H1 (cell line): Measurements from ENCODE around the gene TUT1. TPM values are rescaled to one million over a fixed set of nuclear protein-coding genes. Genes with fewer than 3 reads are reported as not detected.

Experiments
- CTCF ChIA-PET: fragments of 300-600 bp; sonication (Branson Sonifier 250); formaldehyde crosslinking; loops from one replicate; lab custom pipeline; 2021; ENCODE audit not compliant: partially characterized antibody; lab: Charles Lee
- POLR2A ChIA-PET: fragments of 300-600 bp; sonication (Branson Sonifier 250); formaldehyde crosslinking; loops from one replicate; lab custom pipeline; 2021; ENCODE audit warnings: inconsistent platforms; ENCODE audit not compliant: partially characterized antibody; lab: Charles Lee
- DNase-seq, 2 experiments: peaks; one replicate each; pipeline versions ENCODE4 v3.0.0 to v3.0.0-alpha.2; 2010 to 2022; ENCODE audit warnings: low spot score in 2 of 2, low read depth in 1 of 2, mixed read lengths in 1 of 2
- FAIRE-seq: peaks from 2 replicates; lab custom pipeline; 2011; peaks lifted over from hg19 to GRCh38; lab: Jason Lieb, UNC
- H2AFZ ChIP-seq: 2 replicates; pipeline ENCODE4 v1.8.1; 2012; ENCODE audit warnings: low read length, inconsistent platforms
- H2AK5ac ChIP-seq: 2 replicates; pipeline ENCODE4 v1.6.1; 2013; ENCODE audit warnings: low read depth, low read length
- H2BK120ac ChIP-seq: replicated peaks from 2 replicates; pipeline ENCODE3; 2013; ENCODE audit warnings: low read depth, low read length, inconsistent platforms
- H2BK12ac ChIP-seq: 2 replicates; pipeline ENCODE4 v1.6.1; 2013; ENCODE audit warnings: low read depth, low read length
- H2BK15ac ChIP-seq: 2 replicates; pipeline ENCODE4 v1.6.1; 2013; ENCODE audit warnings: low read length
- H2BK20ac ChIP-seq: 2 replicates; pipeline ENCODE4 v1.6.1; 2013; ENCODE audit warnings: low read length
- H2BK5ac ChIP-seq: 2 replicates; pipeline ENCODE4 v1.6.1; 2013; ENCODE audit warnings: low read depth, low read length
- H3K14ac ChIP-seq: 2 replicates; pipeline ENCODE4 v1.6.1; 2013; ENCODE audit warnings: inconsistent platforms; ENCODE audit not compliant: insufficient read length
- H3K18ac ChIP-seq: 2 replicates; pipeline ENCODE4 v1.6.1; 2013; ENCODE audit warnings: low read length; ENCODE audit errors: extremely low read depth
- H3K23ac ChIP-seq: 2 replicates; pipeline ENCODE4 v1.6.1; 2013; ENCODE audit warnings: inconsistent platforms; ENCODE audit not compliant: insufficient read length
- H3K23me2 ChIP-seq: 2 replicates; pipeline ENCODE4 v1.6.1; 2013; ENCODE audit warnings: low read depth, low read length
- H3K27ac ChIP-seq: 2 replicates; pipeline ENCODE4 v1.6.1; 2011; ENCODE audit warnings: low read depth, low read length, inconsistent platforms
- H3K27me3 ChIP-seq, 4 experiments: replicated peaks in 1 of 4; 1 replicate in 1 of 4; 2 replicates in 3 of 4; pipeline versions ENCODE4 v1.6.1 to v1.8.1; 2011 to 2013; ENCODE audit warnings: low read length in 3 of 4, mild to moderate bottlenecking in 3 of 4, inconsistent platforms in 2 of 4, mixed read lengths in 2 of 4, moderate library complexity in 1 of 4; ENCODE audit not compliant: control insufficient read depth in 3 of 4, insufficient read depth in 3 of 4; ENCODE audit errors: extremely low read depth in 1 of 4
- H3K36me3 ChIP-seq, 4 experiments: 2 replicates each; pipeline versions ENCODE4 v1.6.1 to v1.8.1; 2011 to 2013; ENCODE audit warnings: mild to moderate bottlenecking in 4 of 4, low read length in 3 of 4, moderate library complexity in 2 of 4, control low read depth in 1 of 4, inconsistent platforms in 1 of 4; ENCODE audit not compliant: insufficient read depth in 4 of 4, control insufficient read depth in 2 of 4
- H3K4ac ChIP-seq: replicated peaks from 2 replicates; pipeline ENCODE3; 2013; ENCODE audit warnings: low read length, low read depth, mixed read lengths, inconsistent platforms; ENCODE audit not compliant: insufficient read length
- H3K4me1 ChIP-seq, 4 experiments: replicated peaks in 1 of 4; 1 replicate in 1 of 4; 2 replicates in 3 of 4; pipeline versions ENCODE4 v1.6.1 to v1.8.1; 2011 to 2013; ENCODE audit warnings: low read length in 3 of 4, inconsistent platforms in 2 of 4, mixed read lengths in 1 of 4; ENCODE audit not compliant: insufficient read depth in 4 of 4, control insufficient read depth in 3 of 4
- H3K4me2 ChIP-seq, 2 experiments: 2 replicates each; pipeline versions ENCODE4 v1.6.1 to v1.8.1; 2011 to 2013; ENCODE audit warnings: low read depth in 2 of 2, low read length in 2 of 2, control low read depth in 1 of 2, inconsistent platforms in 1 of 2, mild to moderate bottlenecking in 1 of 2; ENCODE audit not compliant: insufficient read depth in 1 of 2
- H3K4me3 ChIP-seq, 4 experiments: fragments of 200-600, 300-600 bp in 1 of 4; sonication (generic), shearing (Covaris generic), sonication (Bioruptor Twin) in 1 of 4; 2 replicates each; pipeline versions ENCODE4 v1.5.1 to v1.8.1; 2011 to 2016; ENCODE audit warnings: low read length in 4 of 4, low read depth in 3 of 4, control low read depth in 2 of 4, inconsistent platforms in 2 of 4, mild to moderate bottlenecking in 2 of 4, mixed read lengths in 1 of 4, moderate library complexity in 1 of 4; ENCODE audit not compliant: insufficient read depth in 2 of 4; ENCODE audit errors: extremely low read depth in 1 of 4
- H3K56ac ChIP-seq: replicated peaks from 2 replicates; pipeline ENCODE3; 2013; ENCODE audit warnings: low read depth, mild to moderate bottlenecking, mixed read lengths, low read length, inconsistent platforms; ENCODE audit not compliant: insufficient read length
- H3K79me1 ChIP-seq: 2 replicates; pipeline ENCODE4 v1.6.1; 2013; ENCODE audit warnings: low read depth, low read length, control low read depth
- H3K79me2 ChIP-seq, 2 experiments: 2 replicates each; pipeline versions ENCODE4 v1.6.1 to v1.8.1; 2012 to 2013; ENCODE audit warnings: low read length in 2 of 2, mild to moderate bottlenecking in 2 of 2, inconsistent platforms in 1 of 2; ENCODE audit not compliant: insufficient read depth in 2 of 2, control insufficient read depth in 1 of 2
- H3K9ac ChIP-seq, 4 experiments: replicated peaks in 1 of 4; 1 replicate in 1 of 4; 2 replicates in 3 of 4; pipeline versions ENCODE4 v1.6.1 to v1.8.1; 2011 to 2013; ENCODE audit warnings: low read depth in 3 of 4, low read length in 3 of 4, control low read depth in 2 of 4, mild to moderate bottlenecking in 2 of 4, moderate library complexity in 2 of 4, inconsistent platforms in 1 of 4; ENCODE audit errors: extremely low read depth in 1 of 4
- H3K9me3 ChIP-seq, 2 experiments: 2 replicates each; pipeline versions ENCODE4 v1.6.1 to v1.8.1; 2012 to 2013; ENCODE audit warnings: mild to moderate bottlenecking in 2 of 2, moderate library complexity in 2 of 2, control low read depth in 1 of 2, inconsistent platforms in 1 of 2, low read depth in 1 of 2, low read length in 1 of 2, mixed read lengths in 1 of 2; ENCODE audit not compliant: insufficient read depth in 2 of 2
- H4K20me1 ChIP-seq, 2 experiments: replicated peaks in 1 of 2; 2 replicates each; pipeline versions ENCODE3 to v1.8.1; 2011 to 2013; ENCODE audit warnings: inconsistent platforms in 2 of 2, low read length in 2 of 2, mild to moderate bottlenecking in 1 of 2; ENCODE audit not compliant: insufficient read depth in 2 of 2, control insufficient read depth in 1 of 2
- H4K5ac ChIP-seq: 2 replicates; pipeline ENCODE4 v1.6.1; 2013; ENCODE audit warnings: low read length, low read depth, mixed read lengths, inconsistent platforms; ENCODE audit not compliant: insufficient read length
- H4K8ac ChIP-seq: 2 replicates; pipeline ENCODE4 v1.8.0; 2013; ENCODE audit warnings: mild to moderate bottlenecking, moderate library complexity, low read length, inconsistent platforms; ENCODE audit not compliant: insufficient read depth; ENCODE audit errors: extremely low read depth
- H4K91ac ChIP-seq: replicated peaks from 2 replicates; pipeline ENCODE3; 2013; ENCODE audit warnings: low read length, mixed read lengths, inconsistent platforms; ENCODE audit not compliant: insufficient read length
- BCL11A ChIP-seq, 2 experiments: IDR thresholded peaks; one replicate each; pipeline ENCODE4 v1.6.1; 2011; ENCODE audit warnings: low read depth in 2 of 2, low read length in 2 of 2, mild to moderate bottlenecking in 2 of 2
- JUN ChIP-seq: IDR thresholded peaks from 2 replicates; pipeline ENCODE4 v1.6.1; 2011; ENCODE audit warnings: low read depth, mild to moderate bottlenecking, improper control_type of control experiment, low read length
- PHF8 ChIP-seq: fragments of 200-600 bp; sonication (generic); conservative IDR thresholded peaks from 2 replicates; pipeline ENCODE4 v1.7.1; 2012; ENCODE audit warnings: low read depth, mild to moderate bottlenecking, inconsistent platforms, low read length, moderate library complexity
- RXRA ChIP-seq: IDR thresholded peaks from 2 replicates; pipeline ENCODE4 v1.6.1; 2011; ENCODE audit warnings: low read depth, mild to moderate bottlenecking, low read length, moderate library complexity; ENCODE audit not compliant: insufficient read depth
- TAF7 ChIP-seq: optimal IDR thresholded peaks from 2 replicates; pipeline ENCODE3; 2011; ENCODE audit warnings: low read depth, mild to moderate bottlenecking, inconsistent platforms, low read length, moderate library complexity, borderline replicate concordance
- WGBS, 2 experiments: shearing (Covaris generic) in 1 of 2; methylation state at CpG; one replicate each; pipeline versions ENCODE4 v1.1.6 to v1.1.7; 2013 to 2015; ENCODE audit warnings: low lambda C conversion rate in 2 of 2, mixed read lengths in 2 of 2, inconsistent platforms in 1 of 2, low coverage in 1 of 2, missing lambda C conversion rate in 1 of 2; ENCODE audit not compliant: insufficient replicate concordance in 2 of 2, insufficient coverage in 1 of 2, insufficient read length in 1 of 2; ENCODE audit errors: extremely low coverage in 1 of 2, missing lambda C conversion rate in 1 of 2; 5-methylcytosine and 5-hydroxymethylcytosine counted together
- polyA plus RNA-seq, 7 experiments: library from polyadenylated mRNA; depleted of rRNA in 3 of 7; stranded (reverse) in 5 of 7; unstranded in 2 of 7; fragments of >200 nt in 5 of 7; fragments of 200-250 nt in 2 of 7; gene quantifications; 1 replicate in 5 of 7; 2 replicates in 1 of 7; 4 replicates in 1 of 7; pipeline versions ENCODE4 v1.2.1 to v1.2.3, GENCODE V29; 2011 to 2013; ENCODE audit warnings: missing spikeins in 2 of 7, mixed read lengths in 2 of 7
- total RNA-seq: library from RNA; stranded (reverse); fragmentation: NEBNext Ultra II Directional; extraction: Animal tissue kit (Norgen Biotek cat#: 25700); gene quantifications from 2 replicates; pipeline ENCODE4 v1.2.1, GENCODE V29; 2021
- TF ChIP-seq, protein P1 (sequence below), 3 experiments: IDR thresholded peaks; 1 replicate in 2 of 3; 2 replicates in 1 of 3; pipeline versions ENCODE4 v1.5.1 to v1.6.1; 2011; ENCODE audit warnings: low read length in 3 of 3, mild to moderate bottlenecking in 3 of 3, inconsistent platforms in 2 of 3, low read depth in 1 of 3, moderate library complexity in 1 of 3; ENCODE audit not compliant: insufficient read depth in 1 of 3; ENCODE audit errors: control extremely low read depth in 1 of 3
- TF ChIP-seq, protein P2 (sequence below): IDR thresholded peaks from 2 replicates; pipeline ENCODE4 v1.6.1; 2012; ENCODE audit warnings: low read length, inconsistent platforms

The TUT1 gene
- total and polyA plus RNA-seq, 2 of the 8 experiments (the other 6 are each of a cell fraction or from before 2014, with no cell fraction given), result 17.8 to 24.6 TPM

DNA sequence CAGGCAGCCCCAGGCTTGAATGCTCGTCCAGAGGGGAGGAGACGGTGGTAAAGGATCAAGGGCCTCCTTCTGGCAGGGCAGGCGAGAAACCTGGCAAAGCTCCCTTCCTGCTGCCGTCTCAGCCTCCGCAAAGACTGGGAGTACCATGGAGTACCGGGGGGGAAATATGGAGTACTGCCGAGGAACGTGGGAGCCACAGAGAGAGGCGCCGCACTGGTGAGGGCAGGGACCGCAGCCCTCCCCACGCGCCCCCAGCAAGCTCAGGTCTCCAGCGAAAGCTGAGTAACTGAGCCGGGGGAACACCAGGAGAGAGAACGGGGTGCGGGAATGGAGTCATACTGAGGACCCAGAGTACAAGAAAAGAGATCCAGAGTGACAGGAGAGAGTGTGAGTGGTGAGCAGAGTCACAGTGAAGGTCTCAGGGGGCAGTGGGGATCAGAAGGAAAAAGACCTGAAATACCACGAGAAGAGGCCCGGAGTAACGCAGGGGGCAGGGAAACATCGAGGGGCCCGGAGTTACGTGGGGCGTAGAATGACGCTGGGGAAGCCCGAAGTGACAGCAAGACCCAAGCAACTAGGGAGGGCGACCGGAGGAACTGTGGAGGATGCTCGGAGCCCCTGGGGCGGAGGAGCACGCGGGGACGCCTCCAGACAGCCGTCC is 20.5 kb upstream of the TUT1 start:
- no peak overlapping the region; a peak in 1 of 7 replicates for H3K9ac ChIP-seq
- H2BK5ac ChIP-seq, result peak overlapping the region; percentile 71; the same call in 1 of the 2 replicates
- H3K23ac ChIP-seq, result no peak overlapping the region
- no peak overlapping the region for H2AK5ac ChIP-seq
- H3K18ac ChIP-seq, result peak overlapping the region; percentile 83
- CTCF ChIA-PET, result interaction anchor here (0.6 to 10.2 kb wide), 24 partner anchors 9 to 1118 kb away, joined by 3 to 97 read pairs (median 4); partner anchors contain the start of genes B3GAT3, C11orf98, CSKMT and EEF1G
- peak overlapping the region; percentile 71 for H4K91ac ChIP-seq
- peak overlapping the region; percentile 86 for H2AFZ ChIP-seq
- no peak overlapping the region for H2BK20ac ChIP-seq
- WGBS, 2 experiments, result 16% methylated on average over 21 of the region's 34 CpGs; no CpG with 5 or more reads in 1 of the 2 experiments
- H3K4me2 ChIP-seq, result peak overlapping the region; percentile 89 to 91
- peaks cover 0 to 3% (median 2%) of the 10 kb centered on the region in 4 experiments; a peak in 1 of 7 replicates for H3K27me3 ChIP-seq
- H3K23me2 ChIP-seq, result peaks cover 9% of the 10 kb centered on the region; the same call in 1 of the 2 replicates
- no peak overlapping the region for H2BK12ac ChIP-seq
- POLR2A ChIA-PET, result interaction anchor here (0.9 to 15.8 kb wide), 17 partner anchors 9 to 243 kb away, joined by 3 to 235 read pairs (median 6); partner anchors contain the start of genes B3GAT3, BSCL2, C11orf98 and CSKMT
- H3K4ac ChIP-seq, result no peak overlapping the region
- H3K4me3 ChIP-seq, result peak overlapping the region; percentile 48 to 73 (median 58)
- peak overlapping the region; percentile 15 for H4K5ac ChIP-seq
- no peaks in the 10 kb centered on the region for H3K9me3 ChIP-seq
- H4K20me1 ChIP-seq, result no peaks in the 10 kb centered on the region
- no peak overlapping the region for H2BK15ac ChIP-seq
- H3K14ac ChIP-seq, result no peak overlapping the region
- no peak overlapping the region for H3K27ac ChIP-seq
- no peaks in the 10 kb centered on the region; a peak in 2 of 8 replicates for H3K36me3 ChIP-seq
- H3K79me1 ChIP-seq, result no peaks in the 10 kb centered on the region
- H2BK120ac ChIP-seq, result no peak overlapping the region
- H3K79me2 ChIP-seq, result no peaks in the 10 kb centered on the region
- H4K8ac ChIP-seq, result peak overlapping the region; percentile 45
- DNase-seq (peak in 1 of 2 experiments; percentile 56), FAIRE-seq (no peak)
- peaks cover 3 to 22% (median 12%) of the 10 kb centered on the region in 4 experiments for H3K4me1 ChIP-seq
- H3K56ac ChIP-seq, result peak overlapping the region; percentile 17
- TF ChIP-seq, protein P1, sequence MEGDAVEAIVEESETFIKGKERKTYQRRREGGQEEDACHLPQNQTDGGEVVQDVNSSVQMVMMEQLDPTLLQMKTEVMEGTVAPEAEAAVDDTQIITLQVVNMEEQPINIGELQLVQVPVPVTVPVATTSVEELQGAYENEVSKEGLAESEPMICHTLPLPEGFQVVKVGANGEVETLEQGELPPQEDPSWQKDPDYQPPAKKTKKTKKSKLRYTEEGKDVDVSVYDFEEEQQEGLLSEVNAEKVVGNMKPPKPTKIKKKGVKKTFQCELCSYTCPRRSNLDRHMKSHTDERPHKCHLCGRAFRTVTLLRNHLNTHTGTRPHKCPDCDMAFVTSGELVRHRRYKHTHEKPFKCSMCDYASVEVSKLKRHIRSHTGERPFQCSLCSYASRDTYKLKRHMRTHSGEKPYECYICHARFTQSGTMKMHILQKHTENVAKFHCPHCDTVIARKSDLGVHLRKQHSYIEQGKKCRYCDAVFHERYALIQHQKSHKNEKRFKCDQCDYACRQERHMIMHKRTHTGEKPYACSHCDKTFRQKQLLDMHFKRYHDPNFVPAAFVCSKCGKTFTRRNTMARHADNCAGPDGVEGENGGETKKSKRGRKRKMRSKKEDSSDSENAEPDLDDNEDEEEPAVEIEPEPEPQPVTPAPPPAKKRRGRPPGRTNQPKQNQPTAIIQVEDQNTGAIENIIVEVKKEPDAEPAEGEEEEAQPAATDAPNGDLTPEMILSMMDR (IDR thresholded peaks at IDR 0.05; ENCODE audit: control extremely low read depth in 1 of 3, insufficient read depth in 1 of 3, low read depth in 1 of 3, low read length in 3 of 3), result no peak
- no peak for TF ChIP-seq PHF8
- TF ChIP-seq, protein P2, sequence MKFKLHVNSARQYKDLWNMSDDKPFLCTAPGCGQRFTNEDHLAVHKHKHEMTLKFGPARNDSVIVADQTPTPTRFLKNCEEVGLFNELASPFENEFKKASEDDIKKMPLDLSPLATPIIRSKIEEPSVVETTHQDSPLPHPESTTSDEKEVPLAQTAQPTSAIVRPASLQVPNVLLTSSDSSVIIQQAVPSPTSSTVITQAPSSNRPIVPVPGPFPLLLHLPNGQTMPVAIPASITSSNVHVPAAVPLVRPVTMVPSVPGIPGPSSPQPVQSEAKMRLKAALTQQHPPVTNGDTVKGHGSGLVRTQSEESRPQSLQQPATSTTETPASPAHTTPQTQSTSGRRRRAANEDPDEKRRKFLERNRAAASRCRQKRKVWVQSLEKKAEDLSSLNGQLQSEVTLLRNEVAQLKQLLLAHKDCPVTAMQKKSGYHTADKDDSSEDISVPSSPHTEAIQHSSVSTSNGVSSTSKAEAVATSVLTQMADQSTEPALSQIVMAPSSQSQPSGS, result no peak
- no peak for TF ChIP-seq TAF7
- TF ChIP-seq JUN, result no peak
- TF ChIP-seq RXRA, result no peak
- no peak for TF ChIP-seq BCL11A (IDR thresholded peaks at IDR 0.05; ENCODE audit: low read depth in 2 of 2, low read length in 2 of 2)
